HK-2 (cell line): ENCODE results near the gene SLTM.
"Not testable (repeated sequence)": the region's sequence is repeated elsewhere in the genome, so short reads cannot be mapped to it uniquely, and the experiment has no call there.

Source experiments
- DNase-seq: peaks from one replicate; pipeline ENCODE4 v3.0.0-alpha.2; 2018; ENCODE audit not compliant: unreplicated experiment

SLTM gene

DNA sequence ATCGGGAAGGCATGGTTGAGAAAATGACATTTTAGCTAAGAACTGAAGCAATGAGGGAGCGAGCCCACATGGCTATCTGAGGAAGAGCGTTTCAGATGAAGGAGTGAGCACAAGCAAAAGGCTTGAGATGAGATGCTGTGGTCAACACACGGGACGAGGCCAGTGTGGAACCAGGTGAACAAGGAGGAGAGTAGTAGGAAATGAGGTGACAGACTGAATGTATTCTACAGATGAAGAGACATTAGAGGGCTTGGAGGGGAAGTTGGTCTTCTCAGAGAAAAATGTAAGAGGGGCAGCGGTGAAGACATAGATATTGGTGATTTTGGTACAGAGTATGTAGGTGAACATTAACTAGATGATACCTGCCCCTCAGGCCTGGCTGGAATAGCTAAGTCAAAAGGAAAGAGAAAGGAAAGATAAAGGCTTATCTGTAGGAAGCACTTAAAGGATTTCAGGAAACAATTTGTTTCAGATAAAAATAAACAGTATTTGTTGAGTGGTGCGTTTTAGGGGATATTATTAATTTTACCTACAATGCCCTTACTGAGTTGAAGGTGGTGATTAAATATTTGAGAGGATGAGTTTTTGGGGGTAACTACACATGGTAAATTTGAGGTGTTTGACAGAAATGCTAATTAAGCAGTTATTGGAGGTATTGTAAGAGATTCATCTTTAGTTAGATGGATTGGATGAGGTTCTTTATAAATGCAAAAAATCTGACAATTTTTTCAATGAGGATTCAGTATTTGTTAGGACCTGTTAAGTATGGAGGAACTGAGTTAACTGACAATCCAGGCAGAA is 57.0 kb downstream of the SLTM start:
- DNase-seq: no peak

DNA sequence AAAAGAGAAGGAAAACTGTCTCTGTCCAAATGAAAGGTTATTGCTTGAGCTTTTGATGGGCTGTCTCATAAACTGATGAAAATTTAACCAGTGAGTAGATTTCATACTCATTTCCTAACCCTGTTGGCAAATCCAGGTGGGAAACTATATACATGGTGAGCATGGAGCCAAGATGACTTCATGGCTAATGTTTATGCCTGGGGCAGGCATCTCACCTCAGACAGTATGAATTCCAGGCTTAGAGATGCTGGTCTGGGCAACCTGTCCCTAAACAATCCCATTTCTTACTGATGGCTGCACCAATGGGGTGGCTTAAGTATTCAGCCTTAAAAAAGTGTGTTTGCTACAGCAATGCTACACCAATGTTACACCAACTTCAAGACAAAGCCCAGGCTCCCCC is 58.1 kb downstream of the SLTM start:
- DNase-seq: no peak

DNA sequence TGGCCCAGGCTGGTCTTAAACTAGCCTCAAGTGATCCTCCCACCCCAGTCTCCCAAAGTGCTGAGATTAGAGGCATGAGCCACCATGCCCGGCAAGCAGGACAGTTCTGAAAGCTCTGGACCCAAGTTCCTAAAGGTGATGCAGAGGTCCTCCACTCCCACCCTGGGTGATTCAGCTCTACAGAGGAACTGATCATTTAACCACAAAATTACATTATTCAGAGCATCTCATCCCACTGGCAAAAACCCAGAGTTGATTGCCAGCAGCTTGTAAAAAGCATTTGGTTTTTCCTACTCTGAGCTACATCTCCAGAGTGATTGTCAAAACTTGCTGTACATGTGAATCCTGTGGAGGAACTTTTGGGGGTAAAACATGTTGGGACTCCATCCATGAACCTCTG is 60.2 kb downstream of the SLTM start:
- DNase-seq: no peak

DNA sequence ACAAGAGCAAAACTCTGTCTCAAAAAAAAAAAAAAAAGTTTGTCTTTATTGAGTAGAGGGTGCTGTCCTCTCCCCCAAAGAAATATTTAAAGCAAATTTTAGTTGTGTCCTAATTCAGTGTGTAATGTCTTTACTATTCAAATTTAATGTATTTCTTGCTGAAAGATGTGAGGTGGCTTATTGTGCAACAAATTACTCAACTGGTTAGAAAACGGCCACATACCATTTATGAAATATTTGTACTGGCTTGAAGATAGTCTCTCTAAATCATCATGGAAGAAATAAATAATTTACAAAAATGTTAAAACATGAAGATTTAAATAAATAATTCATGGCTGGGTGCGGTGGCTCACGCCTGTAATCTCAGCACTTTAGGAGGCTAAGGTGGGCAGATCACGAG is 63.0 kb downstream of the SLTM start:
- no peak for DNase-seq

DNA sequence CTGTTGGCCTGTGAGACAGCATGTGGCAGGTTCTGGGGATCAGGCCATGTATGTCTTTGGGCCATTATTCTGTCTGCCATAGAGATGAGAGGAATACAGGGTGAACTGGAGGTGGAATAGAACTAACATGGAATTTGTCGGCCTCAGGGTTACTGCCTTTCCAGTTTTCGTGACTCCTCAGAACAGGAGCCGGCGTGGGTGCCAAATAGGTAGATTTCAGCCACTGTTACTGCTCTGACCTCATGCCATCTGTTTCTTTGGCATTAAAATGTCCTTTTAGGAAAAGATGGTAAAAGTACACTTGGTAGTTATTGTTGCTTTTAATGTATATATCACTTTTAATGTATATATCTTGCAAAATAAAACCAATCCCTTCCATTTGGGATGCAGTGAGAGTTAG is 65.6 kb downstream of the SLTM start:
- no peak for DNase-seq

DNA sequence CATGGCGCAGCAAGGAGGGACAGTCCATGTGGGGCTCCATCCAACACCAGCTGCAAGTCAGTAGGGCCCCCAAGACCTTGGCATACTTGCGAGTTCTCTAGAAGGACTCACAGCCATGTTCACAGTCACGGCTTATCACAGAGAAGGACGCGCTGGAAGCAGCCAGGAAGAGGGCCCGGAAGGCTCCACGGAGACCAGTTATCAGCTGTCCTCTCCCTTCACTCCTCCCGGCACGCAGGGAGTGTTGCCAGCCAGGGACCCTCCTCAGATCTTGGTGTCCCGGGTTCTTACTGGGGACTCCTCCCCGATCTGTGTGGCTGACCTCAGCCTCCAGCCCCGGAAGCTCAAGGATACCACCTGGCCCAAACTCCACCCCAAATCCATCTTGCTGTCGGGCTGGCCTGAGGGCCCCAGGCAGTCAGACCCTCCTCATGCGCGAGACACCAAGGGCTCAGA is 68.0 kb downstream of the SLTM start:
- DNase-seq: peak; percentile 62

DNA sequence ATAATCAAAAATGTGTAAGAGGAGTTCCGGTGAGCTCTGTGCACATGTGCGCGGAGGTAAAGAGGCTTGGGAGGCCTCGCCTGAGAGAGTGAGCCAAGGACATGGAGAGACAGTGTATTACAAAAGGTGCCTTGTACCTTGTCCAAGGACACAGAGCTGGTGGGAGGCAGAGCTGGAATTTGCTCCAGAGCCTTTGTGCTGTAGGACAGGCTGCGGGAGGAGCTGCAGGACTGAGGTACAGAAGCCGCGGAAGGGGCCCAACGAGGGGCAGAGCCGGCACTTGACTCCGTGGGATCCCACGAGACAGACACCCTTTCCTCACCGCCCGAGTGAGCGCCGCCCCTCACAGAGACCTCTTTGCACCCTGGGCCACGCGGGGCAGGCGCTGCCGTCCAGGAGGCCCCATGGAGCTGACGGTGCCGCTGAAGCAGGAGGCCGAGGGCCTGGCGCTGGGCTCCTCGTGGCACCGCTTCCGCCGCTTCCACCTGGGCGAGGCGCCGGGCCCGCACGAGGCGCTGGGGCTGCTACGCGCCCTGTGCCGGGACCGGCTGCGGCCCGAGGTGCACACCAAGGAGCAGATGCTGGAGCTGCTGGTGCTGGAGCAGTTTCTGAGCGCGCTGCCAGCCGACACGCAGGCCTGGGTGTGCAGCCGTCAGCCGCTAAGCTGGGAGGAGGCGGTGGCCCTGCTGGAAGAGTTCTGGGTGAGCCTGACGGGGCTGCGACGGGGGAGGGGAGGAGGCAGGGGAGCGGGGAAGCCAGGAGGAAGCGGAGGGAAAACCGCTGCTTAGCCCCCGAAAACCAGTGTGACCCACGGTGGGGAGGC is 68.7 kb downstream of the SLTM start:
- peak; percentile 72 for DNase-seq

DNA sequence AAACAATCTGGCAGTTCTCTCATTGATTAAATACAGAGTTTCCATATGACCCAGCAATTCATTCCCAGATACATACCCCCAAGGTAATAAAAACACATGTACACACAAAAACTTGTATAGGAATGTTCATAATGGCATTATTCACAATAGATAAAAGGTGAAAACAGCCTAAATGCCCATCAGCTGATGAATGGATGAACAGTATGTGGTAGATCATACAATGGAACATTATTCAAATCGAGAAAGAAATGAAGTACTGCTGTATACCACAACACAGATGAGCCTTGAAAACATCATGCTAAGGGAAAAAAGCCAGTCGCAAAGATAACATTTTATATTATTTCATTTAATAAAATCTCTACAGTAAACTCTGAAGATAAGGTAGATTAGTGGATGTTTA is 71.2 kb downstream of the SLTM start:
- no peak for DNase-seq

DNA sequence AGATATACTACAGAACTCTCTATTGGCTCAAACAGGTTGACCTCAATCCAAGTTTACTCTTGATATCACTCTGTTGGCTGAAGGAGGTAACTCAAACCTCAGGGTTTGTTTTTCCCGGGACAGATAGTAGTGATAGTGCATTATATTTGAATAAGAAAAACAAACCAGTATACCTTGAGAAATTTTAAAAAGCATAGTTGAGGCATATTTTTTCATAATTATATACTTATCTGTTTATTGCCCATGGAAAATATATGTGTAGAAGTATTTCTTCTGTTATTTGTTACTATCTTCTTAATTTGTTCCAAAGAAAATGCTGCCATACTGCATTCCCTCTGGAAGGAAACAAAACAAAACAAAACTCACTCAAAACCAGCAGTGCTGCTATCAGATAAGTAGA is 76.9 kb downstream of the SLTM start:
- DNase-seq: not testable (repeated sequence)

DNA sequence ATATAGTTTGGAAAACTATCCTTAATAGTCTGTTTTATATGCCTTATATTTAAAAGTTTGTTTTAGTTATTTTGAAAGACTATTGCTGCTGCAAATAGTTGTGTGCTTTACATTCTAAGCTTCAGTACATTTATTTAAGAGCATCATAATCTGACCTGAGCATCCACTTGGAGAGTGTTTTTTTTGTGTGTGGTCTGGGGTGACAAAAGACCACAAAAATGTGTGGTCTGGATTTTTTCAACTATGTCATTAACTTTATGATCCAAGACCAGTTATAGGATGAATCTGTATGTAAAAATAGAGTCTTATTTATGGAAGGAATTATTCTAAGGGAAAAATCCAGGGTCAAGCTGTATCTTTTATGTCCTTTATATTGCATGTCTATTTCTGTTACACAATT is 77.4 kb downstream of the SLTM start:
- no peak for DNase-seq

DNA sequence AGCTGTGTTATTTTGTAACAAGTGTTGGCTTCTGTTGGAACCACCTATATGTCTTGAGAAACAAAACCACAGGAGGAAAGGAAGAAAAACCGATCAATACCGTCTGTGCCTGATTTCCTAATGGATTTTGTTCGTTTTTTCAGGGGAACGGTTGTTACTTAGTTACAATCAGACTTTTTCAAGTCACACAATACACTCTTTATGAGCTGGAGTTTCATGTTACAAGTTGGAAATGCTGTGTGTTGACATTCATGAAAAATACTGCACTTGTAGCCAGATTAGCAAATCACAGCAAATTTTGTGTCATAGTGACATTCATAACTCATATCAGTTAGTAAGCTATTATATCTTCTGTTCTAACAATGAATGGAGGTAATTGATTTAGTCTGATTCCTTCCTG is 78.9 kb downstream of the SLTM start:
- DNase-seq: no peak

DNA sequence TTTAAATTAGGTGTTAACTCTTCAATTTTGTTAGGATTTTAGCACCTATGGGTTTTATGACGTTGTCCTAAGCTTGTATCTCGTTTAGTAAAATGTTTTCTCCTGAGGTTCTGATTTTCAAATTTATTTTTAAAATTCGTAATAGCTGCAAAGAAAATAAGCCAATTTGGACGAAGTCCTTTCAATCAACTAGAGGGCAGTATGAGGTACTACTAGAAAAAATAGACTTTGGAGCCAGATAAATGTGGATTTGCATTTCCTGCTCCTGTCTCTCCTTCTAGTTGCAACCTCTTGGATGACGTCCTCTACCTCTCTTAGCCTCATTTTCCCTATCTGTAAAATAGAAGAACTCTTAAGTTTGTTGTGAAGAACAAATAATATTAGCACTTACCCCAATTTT is 81.1 kb downstream of the SLTM start:
- DNase-seq: no peak

DNA sequence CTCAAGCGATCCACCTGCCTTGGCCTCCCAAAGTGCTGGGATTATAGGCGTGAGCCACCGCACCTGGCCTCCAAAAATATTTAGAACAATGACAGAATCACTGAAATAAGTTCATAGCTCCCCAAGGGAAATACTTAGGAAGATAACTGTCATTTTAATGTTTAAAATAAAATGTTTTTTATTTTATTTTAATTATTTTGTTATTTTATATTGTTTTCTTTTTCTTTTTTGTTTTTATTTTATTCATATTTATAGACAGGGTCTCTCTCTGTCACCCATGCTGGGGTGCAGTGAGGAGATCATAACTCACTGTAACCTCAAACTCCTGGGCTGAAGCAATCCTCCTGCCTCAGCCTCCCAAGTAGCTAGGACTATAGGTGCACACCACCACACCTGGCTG is 82.3 kb downstream of the SLTM start:
- not testable (repeated sequence) for DNase-seq

DNA sequence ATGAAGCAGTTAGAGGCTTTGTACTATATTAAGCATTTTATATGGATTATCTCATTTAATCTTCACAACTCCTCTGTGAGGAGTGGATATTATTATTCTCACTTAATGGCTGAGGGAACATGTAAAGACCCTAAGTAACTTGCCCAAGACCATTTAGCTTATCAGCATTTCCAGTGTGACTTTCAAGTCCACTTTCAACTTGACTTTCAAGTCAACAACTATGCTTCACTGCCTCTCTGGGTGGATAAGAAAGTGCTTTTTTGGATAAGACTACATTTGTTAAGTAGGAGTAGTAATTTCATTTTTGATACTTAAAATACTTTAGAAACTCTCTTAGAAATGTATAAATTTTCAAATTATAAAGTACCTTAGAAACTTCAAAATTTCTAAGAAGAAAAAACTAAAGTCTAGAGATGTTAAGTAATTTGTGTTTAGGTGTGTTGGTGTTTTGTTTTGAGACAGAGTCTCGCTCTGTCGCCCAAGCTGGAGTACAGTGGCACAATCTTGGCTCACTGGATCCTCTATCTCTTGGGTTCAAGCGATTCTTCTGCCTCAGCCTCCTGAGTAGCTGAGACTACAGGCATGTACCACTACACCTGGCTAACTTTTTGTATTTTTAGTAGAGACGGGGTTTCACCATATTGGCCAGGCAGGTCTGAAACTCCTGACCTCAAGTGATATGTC is 90.6 kb downstream of the SLTM start:
- no peak for DNase-seq

DNA sequence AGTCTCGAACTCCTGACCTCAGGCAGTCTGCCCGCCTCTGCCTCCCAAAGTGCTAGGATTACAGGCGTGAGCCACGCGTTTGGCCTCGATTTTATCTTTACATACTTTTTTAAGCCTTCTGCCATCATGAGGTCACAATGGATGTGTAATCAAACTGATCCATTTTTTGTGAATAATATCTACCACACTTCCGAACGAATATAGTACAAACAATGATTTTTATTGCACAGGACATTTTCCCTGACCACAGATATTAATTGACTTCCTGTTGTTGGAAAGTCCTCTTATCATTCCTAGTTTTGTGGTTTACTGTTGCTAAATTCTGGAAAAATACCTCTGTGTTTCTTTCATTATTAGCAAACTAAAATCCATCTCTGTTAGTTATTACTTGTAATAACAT is 93.4 kb downstream of the SLTM start:
- DNase-seq: no peak

DNA sequence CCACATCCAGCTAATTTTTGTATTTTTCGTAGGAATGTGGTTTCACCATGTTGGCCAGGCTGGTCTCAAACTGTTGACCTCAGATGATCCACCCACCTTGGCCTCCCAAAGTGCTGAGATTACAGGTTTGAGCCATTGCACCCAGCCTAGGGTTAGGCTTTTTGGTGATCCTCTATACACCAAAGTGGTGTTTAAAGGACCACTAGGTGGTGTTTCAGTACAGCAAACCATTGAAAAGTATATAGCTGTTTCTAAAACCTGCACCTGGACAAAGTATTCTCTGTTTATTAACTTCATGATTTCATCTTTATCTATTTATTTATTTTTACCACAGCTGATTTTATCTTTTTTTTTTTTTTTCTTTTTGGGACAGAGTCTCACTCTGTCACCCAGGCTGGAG is 94.0 kb downstream of the SLTM start:
- DNase-seq: no peak

DNA sequence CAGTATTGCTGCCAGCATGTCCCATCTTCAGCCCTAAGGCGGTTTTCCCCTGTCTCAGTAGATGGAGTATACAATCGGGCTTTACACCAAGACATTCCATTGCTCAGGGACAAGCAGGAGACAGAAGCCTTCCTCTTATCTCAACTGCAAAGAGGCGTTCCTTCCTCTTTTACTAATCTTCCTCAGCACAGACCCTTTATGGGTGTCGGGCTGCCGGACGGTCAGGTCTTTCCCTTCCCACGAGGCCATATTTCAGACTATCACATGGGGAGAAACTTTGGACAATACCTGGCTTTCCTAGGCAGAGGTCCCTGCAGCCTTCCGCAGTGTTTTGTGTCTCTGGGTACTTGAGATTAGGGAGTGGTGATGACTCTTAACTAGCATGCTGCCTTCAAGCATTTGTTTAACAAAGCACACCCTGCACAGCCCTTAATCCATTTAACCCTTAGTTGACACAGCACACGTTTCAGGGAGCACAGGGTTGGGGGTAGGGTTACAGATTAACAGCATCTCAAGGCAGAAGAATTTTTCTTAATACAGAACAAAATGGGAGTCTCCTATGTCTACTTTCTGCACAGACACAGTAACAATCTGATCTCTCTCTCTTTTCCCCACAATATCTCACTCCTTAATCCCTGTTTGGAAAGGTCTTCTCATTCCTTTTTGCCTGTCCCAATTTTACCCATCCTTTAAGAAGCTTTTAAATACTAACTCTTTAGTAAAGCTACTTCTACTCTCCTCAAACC is 99.6 kb downstream of the SLTM start:
- DNase-seq: not testable (repeated sequence)

DNA sequence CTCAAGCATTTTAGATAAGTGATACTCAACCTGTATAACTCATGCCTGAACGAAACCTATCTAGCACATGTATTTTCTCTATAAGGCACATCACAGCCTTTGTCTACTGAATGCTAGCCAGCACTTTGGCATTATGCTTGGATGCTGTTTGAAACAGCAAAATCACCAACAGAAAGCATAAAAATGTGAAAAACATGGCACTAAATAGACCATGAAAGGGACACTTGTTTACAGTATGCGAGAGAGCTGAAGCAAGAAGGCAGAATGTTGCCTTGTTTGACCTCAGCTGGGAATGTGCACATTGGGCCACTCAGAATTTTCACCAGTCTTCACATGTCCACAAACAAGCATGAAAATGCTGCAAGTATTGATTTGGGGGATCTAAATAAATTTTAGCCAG is 102.9 kb downstream of the SLTM start:
- DNase-seq: no peak
